ENCODE data around the gene FBXO36. TPM values are rescaled to one million over a fixed set of nuclear protein-coding genes. Genes with fewer than 3 reads are reported as not detected.

The FBXO36 gene
- total and polyA plus RNA-seq, 2 of the 13 experiments (the other 11 are each of a cell fraction or from before 2014, with no cell fraction given): 2.8 TPM

GRCh38 chr2:229922449-229923386 lies at the start of gene FBXO36 (continued):
- TF ChIP-seq, protein P1, sequence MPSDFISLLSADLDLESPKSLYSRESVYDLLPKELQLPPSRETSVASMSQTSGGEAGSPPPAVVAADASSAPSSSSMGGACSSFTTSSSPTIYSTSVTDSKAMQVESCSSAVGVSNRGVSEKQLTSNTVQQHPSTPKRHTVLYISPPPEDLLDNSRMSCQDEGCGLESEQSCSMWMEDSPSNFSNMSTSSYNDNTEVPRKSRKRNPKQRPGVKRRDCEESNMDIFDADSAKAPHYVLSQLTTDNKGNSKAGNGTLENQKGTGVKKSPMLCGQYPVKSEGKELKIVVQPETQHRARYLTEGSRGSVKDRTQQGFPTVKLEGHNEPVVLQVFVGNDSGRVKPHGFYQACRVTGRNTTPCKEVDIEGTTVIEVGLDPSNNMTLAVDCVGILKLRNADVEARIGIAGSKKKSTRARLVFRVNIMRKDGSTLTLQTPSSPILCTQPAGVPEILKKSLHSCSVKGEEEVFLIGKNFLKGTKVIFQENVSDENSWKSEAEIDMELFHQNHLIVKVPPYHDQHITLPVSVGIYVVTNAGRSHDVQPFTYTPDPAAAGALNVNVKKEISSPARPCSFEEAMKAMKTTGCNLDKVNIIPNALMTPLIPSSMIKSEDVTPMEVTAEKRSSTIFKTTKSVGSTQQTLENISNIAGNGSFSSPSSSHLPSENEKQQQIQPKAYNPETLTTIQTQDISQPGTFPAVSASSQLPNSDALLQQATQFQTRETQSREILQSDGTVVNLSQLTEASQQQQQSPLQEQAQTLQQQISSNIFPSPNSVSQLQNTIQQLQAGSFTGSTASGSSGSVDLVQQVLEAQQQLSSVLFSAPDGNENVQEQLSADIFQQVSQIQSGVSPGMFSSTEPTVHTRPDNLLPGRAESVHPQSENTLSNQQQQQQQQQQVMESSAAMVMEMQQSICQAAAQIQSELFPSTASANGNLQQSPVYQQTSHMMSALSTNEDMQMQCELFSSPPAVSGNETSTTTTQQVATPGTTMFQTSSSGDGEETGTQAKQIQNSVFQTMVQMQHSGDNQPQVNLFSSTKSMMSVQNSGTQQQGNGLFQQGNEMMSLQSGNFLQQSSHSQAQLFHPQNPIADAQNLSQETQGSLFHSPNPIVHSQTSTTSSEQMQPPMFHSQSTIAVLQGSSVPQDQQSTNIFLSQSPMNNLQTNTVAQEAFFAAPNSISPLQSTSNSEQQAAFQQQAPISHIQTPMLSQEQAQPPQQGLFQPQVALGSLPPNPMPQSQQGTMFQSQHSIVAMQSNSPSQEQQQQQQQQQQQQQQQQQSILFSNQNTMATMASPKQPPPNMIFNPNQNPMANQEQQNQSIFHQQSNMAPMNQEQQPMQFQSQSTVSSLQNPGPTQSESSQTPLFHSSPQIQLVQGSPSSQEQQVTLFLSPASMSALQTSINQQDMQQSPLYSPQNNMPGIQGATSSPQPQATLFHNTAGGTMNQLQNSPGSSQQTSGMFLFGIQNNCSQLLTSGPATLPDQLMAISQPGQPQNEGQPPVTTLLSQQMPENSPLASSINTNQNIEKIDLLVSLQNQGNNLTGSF (CRISPR knock-in tag; IDR thresholded peaks at IDR 0.05): peak; percentile 80; the same call in 1 of the 2 replicates
- TF ChIP-seq ZNF879 (CRISPR knock-in tag; IDR thresholded peaks at IDR 0.05) (0 out of 2 replicates have a peak, but pooled peaks have one; percentile 7), ZBTB38 (CRISPR knock-in tag; IDR thresholded peaks at IDR 0.05) (0 out of 2 replicates have a peak, but pooled peaks have one; percentile 13), ZNF747 (CRISPR knock-in tag; IDR thresholded peaks at IDR 0.05; ENCODE audit: borderline replicate concordance) (no peak), RBAK (CRISPR knock-in tag; IDR thresholded peaks at IDR 0.05) (0 out of 2 replicates have a peak, but pooled peaks have one; percentile 24), PLRG1 (conservative IDR thresholded peaks at IDR 0.05) (no peak), POLR2G (IDR thresholded peaks at IDR 0.05; ENCODE audit: low read depth, low read length) (peak; percentile 32), ZNF788 (CRISPR knock-in tag; IDR thresholded peaks at IDR 0.05; ENCODE audit: borderline replicate concordance) (no peak), SP1 (IDR thresholded peaks at IDR 0.05) (no peak), SP1 (CRISPR knock-in tag; IDR thresholded peaks at IDR 0.05) (no peak), JDP2 (CRISPR knock-in tag; IDR thresholded peaks at IDR 0.05; ENCODE audit: borderline replicate concordance) (no peak), ZNF777 (CRISPR knock-in tag; IDR thresholded peaks at IDR 0.05) (peak; percentile 91), ZNF619 (CRISPR knock-in tag; IDR thresholded peaks at IDR 0.05) (peak; percentile 49; the same call in 1 of the 2 replicates)
- TF ChIP-seq, protein P2, sequence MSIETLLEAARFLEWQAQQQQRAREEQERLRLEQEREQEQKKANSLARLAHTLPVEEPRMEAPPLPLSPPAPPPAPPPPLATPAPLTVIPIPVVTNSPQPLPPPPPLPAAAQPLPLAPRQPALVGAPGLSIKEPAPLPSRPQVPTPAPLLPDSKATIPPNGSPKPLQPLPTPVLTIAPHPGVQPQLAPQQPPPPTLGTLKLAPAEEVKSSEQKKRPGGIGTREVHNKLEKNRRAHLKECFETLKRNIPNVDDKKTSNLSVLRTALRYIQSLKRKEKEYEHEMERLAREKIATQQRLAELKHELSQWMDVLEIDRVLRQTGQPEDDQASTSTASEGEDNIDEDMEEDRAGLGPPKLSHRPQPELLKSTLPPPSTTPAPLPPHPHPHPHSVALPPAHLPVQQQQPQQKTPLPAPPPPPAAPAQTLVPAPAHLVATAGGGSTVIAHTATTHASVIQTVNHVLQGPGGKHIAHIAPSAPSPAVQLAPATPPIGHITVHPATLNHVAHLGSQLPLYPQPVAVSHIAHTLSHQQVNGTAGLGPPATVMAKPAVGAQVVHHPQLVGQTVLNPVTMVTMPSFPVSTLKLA (IDR thresholded peaks at IDR 0.05): no peak
- TF ChIP-seq, protein P3, sequence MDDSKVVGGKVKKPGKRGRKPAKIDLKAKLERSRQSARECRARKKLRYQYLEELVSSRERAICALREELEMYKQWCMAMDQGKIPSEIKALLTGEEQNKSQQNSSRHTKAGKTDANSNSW (CRISPR knock-in tag; IDR thresholded peaks at IDR 0.05; ENCODE audit: borderline replicate concordance): 0 out of 2 replicates have a peak, but pooled peaks have one; percentile 65
- TF ChIP-seq, protein P4, sequence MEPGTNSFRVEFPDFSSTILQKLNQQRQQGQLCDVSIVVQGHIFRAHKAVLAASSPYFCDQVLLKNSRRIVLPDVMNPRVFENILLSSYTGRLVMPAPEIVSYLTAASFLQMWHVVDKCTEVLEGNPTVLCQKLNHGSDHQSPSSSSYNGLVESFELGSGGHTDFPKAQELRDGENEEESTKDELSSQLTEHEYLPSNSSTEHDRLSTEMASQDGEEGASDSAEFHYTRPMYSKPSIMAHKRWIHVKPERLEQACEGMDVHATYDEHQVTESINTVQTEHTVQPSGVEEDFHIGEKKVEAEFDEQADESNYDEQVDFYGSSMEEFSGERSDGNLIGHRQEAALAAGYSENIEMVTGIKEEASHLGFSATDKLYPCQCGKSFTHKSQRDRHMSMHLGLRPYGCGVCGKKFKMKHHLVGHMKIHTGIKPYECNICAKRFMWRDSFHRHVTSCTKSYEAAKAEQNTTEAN (CRISPR knock-in tag; conservative IDR thresholded peaks at IDR 0.05): no peak

All from HepG2 (cell line).